Measurements from ENCODE around the gene RAD51C. TPM values are rescaled to one million over a fixed set of nuclear protein-coding genes. Genes with fewer than 3 reads are reported as not detected.

Gene RAD51C
- total and polyA plus RNA-seq, 10 of the 15 experiments (the other 5 are each of a cell fraction or from before 2014, with no cell fraction given) = 59.6 to 267 (median 106) TPM

GRCh38 chr17:58779446-58779845, 87.0 kb downstream of the RAD51C start:
- ChIA-PET CTCF (no interaction called here), RAD21 (ENCODE audit: unreplicated experiment) (no interaction called here), POLR2A (no interaction called here), SMC1A (ENCODE audit: uncharacterized antibody, unreplicated experiment) (no interaction called here)
- no peaks in the 10 kb centered on the region for H4K20me1 ChIP-seq (ENCODE audit: control insufficient read depth, insufficient read depth)
- H3K9me3 ChIP-seq (replicated peaks; ENCODE audit: control insufficient read depth, insufficient read depth, low read length) = no peaks in the 10 kb centered on the region
- WGBS (ENCODE audit: insufficient coverage, insufficient replicate concordance, low lambda C conversion rate, missing lambda C conversion rate) = 20% methylated on average over 1 of the region's 1 CpG
- H3K79me2 ChIP-seq (ENCODE audit: control insufficient read depth, insufficient read depth, low read length) = no peaks in the 10 kb centered on the region
- ATAC-seq (no peak), FAIRE-seq (no peak), DNase-seq (ENCODE audit: low read depth, low spot score) (no peak)
- H3K27ac ChIP-seq (ENCODE audit: control insufficient read depth, insufficient read depth) = no peak overlapping the region
- no peaks in the 10 kb centered on the region for H3K4me1 ChIP-seq (ENCODE audit: control insufficient read depth, insufficient read depth, low read length)
- H3K27me3 ChIP-seq (replicated peaks in 1 of 2; ENCODE audit: control insufficient read depth in 2 of 2, insufficient read depth in 2 of 2, low read length in 1 of 2) = no peaks in the 10 kb centered on the region
- H3K36me3 ChIP-seq (ENCODE audit: control insufficient read depth in 2 of 2, insufficient read depth in 2 of 2, low read length in 1 of 2) = no peaks in the 10 kb centered on the region
- H3K4me2 ChIP-seq (ENCODE audit: control insufficient read depth, insufficient read depth) = no peak overlapping the region
- H2AFZ ChIP-seq (ENCODE audit: control insufficient read depth, low read depth, low read length) = no peak overlapping the region
- intact Hi-C loops (cut with micrococcal nuclease; ENCODE audit: unreplicated experiment) (no loop called here), in situ Hi-C loops (cut with MboI) (no loop called here)
- no TSS peak for BruUV-seq (replicated peaks)
- H3K4me3 ChIP-seq = no peak overlapping the region
- no peak overlapping the region for H3K9ac ChIP-seq (ENCODE audit: control insufficient read depth, insufficient read depth, low read length)
- no peak for TF ChIP-seq DPF2 (IDR thresholded peaks at IDR 0.05)
- TF ChIP-seq SREBF1 (IDR thresholded peaks at IDR 0.05; ENCODE audit: low read length) = no peak
- no peak for TF ChIP-seq POLR2A (IDR thresholded peaks at IDR 0.05; ENCODE audit: low read depth, low read length)
- TF ChIP-seq NFXL1 (IDR thresholded peaks at IDR 0.05; ENCODE audit: borderline replicate concordance) = no peak
- TF ChIP-seq REST (IDR thresholded peaks at IDR 0.05; ENCODE audit: low read depth, low read length) = no peak
- TF ChIP-seq ATF3 (IDR thresholded peaks at IDR 0.05; ENCODE audit: borderline replicate concordance, extremely low read depth, low read depth, low read length) = no peak
- TF ChIP-seq TAF1 (IDR thresholded peaks at IDR 0.05; ENCODE audit: borderline replicate concordance, low read depth, low read length) = no peak
- TF ChIP-seq SMARCA5 (IDR thresholded peaks at IDR 0.05) = no peak
- TF ChIP-seq EZH2 (IDR thresholded peaks at IDR 0.05; ENCODE audit: borderline replicate concordance, control insufficient read depth, low read depth, low read length) = no peak
- TF ChIP-seq ZNF274 (IDR thresholded peaks at IDR 0.05; ENCODE audit: insufficient read depth, insufficient read length) = no peak
- TF ChIP-seq CHD4 (IDR thresholded peaks at IDR 0.05) = no peak
- TF ChIP-seq HDAC2 (IDR thresholded peaks at IDR 0.05) = no peak
- no peak for TF ChIP-seq ELK1 (IDR thresholded peaks at IDR 0.05; ENCODE audit: low read depth, low read length)
- TF ChIP-seq HDAC6 (IDR thresholded peaks at IDR 0.05; ENCODE audit: unreplicated experiment) = no peak
- no peak for TF ChIP-seq HSF1 (IDR thresholded peaks at IDR 0.05; ENCODE audit: low read depth, low read length)
- no peak for TF ChIP-seq IRF5 (IDR thresholded peaks at IDR 0.05; ENCODE audit: borderline replicate concordance)

Data from GM12878 (cell line).